T-helper 9 cell (primary cell): ENCODE measurements around the gene HMCN2.

Source experiments
- DNase-seq: peaks from one replicate; pipeline ENCODE4 v3.0.0-alpha.2; 2020

The HMCN2 gene

GRCh38 chr9:130292106-130292505 lies 26.5 kb downstream of the HMCN2 start:
- DNase-seq, result no peak

GRCh38 chr9:130294664-130295063 lies 29.1 kb downstream of the HMCN2 start:
- no peak for DNase-seq

GRCh38 chr9:130295431-130295830 lies 29.9 kb downstream of the HMCN2 start:
- no peak for DNase-seq

- DNase-seq, result no peak
Measured at GRCh38 chr9:130295945-130296782, 30.6 kb downstream of the HMCN2 start.

- DNase-seq, result no peak
Measured at GRCh38 chr9:130296783-130297055, 31.2 kb downstream of the HMCN2 start.

- DNase-seq, result no peak
Measured at GRCh38 chr9:130297371-130297770, 31.8 kb downstream of the HMCN2 start.

- no peak for DNase-seq
Measured at GRCh38 chr9:130298662-130299279, 33.2 kb downstream of the HMCN2 start.

GRCh38 chr9:130299785-130300615 lies 34.4 kb downstream of the HMCN2 start:
- no peak for DNase-seq

- no peak for DNase-seq
Measured at GRCh38 chr9:130300739-130301138, 35.2 kb downstream of the HMCN2 start.

- no peak for DNase-seq
Measured at GRCh38 chr9:130301483-130302286, 36.1 kb downstream of the HMCN2 start.

GRCh38 chr9:130302785-130303612 lies 37.4 kb downstream of the HMCN2 start:
- no peak for DNase-seq

- no peak for DNase-seq
Measured at GRCh38 chr9:130303613-130304055, 38.1 kb downstream of the HMCN2 start.

GRCh38 chr9:130304116-130304515 lies 38.6 kb downstream of the HMCN2 start:
- no peak for DNase-seq

GRCh38 chr9:130304643-130305042 lies 39.1 kb downstream of the HMCN2 start:
- DNase-seq, result no peak

GRCh38 chr9:130305381-130305780 lies 39.8 kb downstream of the HMCN2 start:
- no peak for DNase-seq

GRCh38 chr9:130306823-130307666 lies 41.5 kb downstream of the HMCN2 start:
- no peak for DNase-seq

GRCh38 chr9:130307667-130307943 lies 42.0 kb downstream of the HMCN2 start:
- DNase-seq, result no peak

GRCh38 chr9:130308081-130308571 lies 42.6 kb downstream of the HMCN2 start:
- no peak for DNase-seq

GRCh38 chr9:130309689-130310455 lies 44.3 kb downstream of the HMCN2 start:
- DNase-seq, result no peak

- no peak for DNase-seq
Measured at GRCh38 chr9:130310456-130310855, 44.9 kb downstream of the HMCN2 start.
